ENCODE measurements around the gene CCR5.

- TF ChIP-seq EZH2 (IDR thresholded peaks at IDR 0.05; ENCODE audit: borderline replicate concordance, low read length) = no peak
- TF ChIP-seq CTCF (conservative IDR thresholded peaks at IDR 0.05 in 1 of 2, IDR thresholded peaks at IDR 0.05 in 1 of 2; ENCODE audit: extremely low read depth in 1 of 2, insufficient read depth in 1 of 2, low read depth in 1 of 2, low read length in 2 of 2) = no peak
Measured at GRCh38 chr3:46360907-46361306, 9.8 kb upstream of the CCR5 start.

Data from mammary epithelial cell (primary cell).